IPS-18c (cell line): ENCODE measurements around the gene OR8J3.
"Not testable (repeated sequence)": the region's sequence is repeated elsewhere in the genome, so short reads cannot be mapped to it uniquely, and the experiment has no call there.

Experiments
- H3K4me3 ChIP-seq: 2 replicates; pipeline ENCODE4 v1.7.0; 2013; ENCODE audit warnings: low read depth, mild to moderate bottlenecking, low read length, moderate library complexity; ENCODE audit not compliant: insufficient read depth
- H3K9me3 ChIP-seq: one replicate; pipeline ENCODE4 v1.6.1; 2013; ENCODE audit warnings: mild to moderate bottlenecking, low read length, moderate library complexity; ENCODE audit not compliant: control insufficient read depth, insufficient read depth

The OR8J3 gene

GRCh38 chr11:56140151-56140661 is at the start of gene OR8J3:
OR8J3 (minus strand) TSS chr11:56140201; CDS start chr11:56137718, 2,483 bp downstream.
- H3K9me3 ChIP-seq = no peaks in the 10 kb centered on the region
- no peak within 1 kb of the TSS for H3K4me3 ChIP-seq

GRCh38 chr11:56188602-56189001 is 48.6 kb upstream of the OR8J3 start:
- Histone ChIP-seq H3K4me3 (no peak overlapping the region), H3K9me3 (no peaks in the 10 kb centered on the region)

- Histone ChIP-seq H3K9me3 (no peaks in the 10 kb centered on the region), H3K4me3 (no peak overlapping the region)
Observed at GRCh38 chr11:56183459-56183858, 43.5 kb upstream of the OR8J3 start.

- Histone ChIP-seq H3K4me3 (no peak within 1 kb of the TSS), H3K9me3 (no peaks in the 10 kb centered on the region)
Observed at GRCh38 chr11:56176318-56176717, 36.3 kb upstream of the OR8J3 start, which contains the start of gene OR5J2. OR5J2 (plus strand) TSS chr11:56176618; CDS start chr11:56176618, 0 bp downstream.

- Histone ChIP-seq H3K4me3 (no peak overlapping the region), H3K9me3 (no peaks in the 10 kb centered on the region)
Observed at GRCh38 chr11:56172256-56172830, 32.3 kb upstream of the OR8J3 start.

- no peak overlapping the region for H3K4me3 ChIP-seq
- no peaks in the 10 kb centered on the region for H3K9me3 ChIP-seq
Observed at GRCh38 chr11:56163804-56164203, 23.8 kb upstream of the OR8J3 start.

- no peaks in the 10 kb centered on the region for H3K9me3 ChIP-seq
- H3K4me3 ChIP-seq = no peak within 1 kb of the TSS
Observed at GRCh38 chr11:56160217-56160616, 20.2 kb upstream of the OR8J3 start, which contains the start of gene OR8K5. OR8K5 (minus strand) TSS chr11:56160317; CDS start chr11:56160317, 0 bp downstream.

GRCh38 chr11:56152333-56152732 is 12.3 kb upstream of the OR8J3 start:
- Histone ChIP-seq H3K9me3 (peaks cover 5% of the 10 kb centered on the region), H3K4me3 (no peak overlapping the region)

- Histone ChIP-seq H3K4me3 (no peak overlapping the region), H3K9me3 (peaks cover 5% of the 10 kb centered on the region)
Observed at GRCh38 chr11:56151376-56151775, 11.4 kb upstream of the OR8J3 start.

- not testable (repeated sequence) for H3K9me3 ChIP-seq, H3K4me3 ChIP-seq
Observed at GRCh38 chr11:56143681-56144080, 3.7 kb upstream of the OR8J3 start.

- H3K4me3 ChIP-seq = no peak within 1 kb of the TSS
- H3K9me3 ChIP-seq = no peaks in the 10 kb centered on the region
Observed at GRCh38 chr11:56122073-56122472, 17.9 kb downstream of the OR8J3 start, which contains the start of gene OR8H3. OR8H3 (plus strand) TSS chr11:56122373; CDS start chr11:56122373, 0 bp downstream.

- Histone ChIP-seq H3K9me3 (no peaks in the 10 kb centered on the region), H3K4me3 (no peak within 1 kb of the TSS)
Observed at GRCh38 chr11:56103210-56103737, 36.7 kb downstream of the OR8J3 start, which contains the start of gene OR8H2. OR8H2 (plus strand) TSS chr11:56103687; CDS start chr11:56105043, 1,356 bp downstream.

GRCh38 chr11:56093008-56093407 is 47.0 kb downstream of the OR8J3 start, which contains the start of gene OR8I2:
OR8I2 (plus strand) TSS chr11:56093308; CDS start chr11:56093308, 0 bp downstream.
- Histone ChIP-seq H3K9me3 (no peaks in the 10 kb centered on the region), H3K4me3 (no peak within 1 kb of the TSS)

GRCh38 chr11:56089697-56090096 is 50.3 kb downstream of the OR8J3 start:
- Histone ChIP-seq H3K4me3 (no peak overlapping the region), H3K9me3 (no peaks in the 10 kb centered on the region)
